Activated T-helper 1 cell treated with anti-CD3 and anti-CD28 coated beads, Interleukin-12 subunit alpha, Interleukin-12 subunit beta, Interleukin-2, Interleukin-4 antibody, amounts not matched to agents 30 ng/mL and 10 ng/mL and 1 ng/mL, durations not matched to agents 14 hours and 24 hours and 36 hours (primary cell): ENCODE data around the gene FAM241B. TPM values are rescaled to one million over a fixed set of nuclear protein-coding genes. Genes with fewer than 3 reads are reported as not detected.

ENCODE experiments used
- total RNA-seq: library from RNA; stranded (reverse); gene quantifications from 2 replicates; pipeline ENCODE4 v1.2.3, GENCODE V29; 2022

Gene FAM241B
- total RNA-seq, 1 donor from 2014 or later, result 10.9 TPM

Other genes starting within 250 kb of the FAM241B start
- not detected in 2 replicates for gene TACR2, start 213.3 kb upstream of the FAM241B start, total RNA-seq
- 1.6 and 2.7 TPM in 2 replicates for gene TSPAN15, start 178.8 kb upstream of the FAM241B start, total RNA-seq
- not detected in 2 replicates for gene NEUROG3, start 56.8 kb upstream of the FAM241B start, total RNA-seq
- gene COL13A1, start 171.7 kb downstream of the FAM241B start, total RNA-seq, result not detected in 2 replicates